DOHH2 (cell line): ENCODE results near the gene NRSN2.

Source experiments
- H3F3A ChIP-seq: fragments of 200-600 bp; sonication (generic), shearing (Covaris generic); 2 replicates; pipeline ENCODE4 v1.6.0; 2016; ENCODE audit warnings: antibody characterized with exemption, mild to moderate bottlenecking; ENCODE audit not compliant: control insufficient read depth, insufficient read depth
- H3K27ac ChIP-seq: fragments of 200-600 bp; sonication (generic); 2 replicates; pipeline ENCODE4 v1.5.1; 2014; ENCODE audit warnings: low read depth, mild to moderate bottlenecking, low read length, moderate library complexity
- H3K27me3 ChIP-seq: fragments of 200-600 bp; sonication (generic); 2 replicates; pipeline ENCODE4 v1.6.1; 2014; ENCODE audit warnings: mild to moderate bottlenecking, low read length, mixed read lengths; ENCODE audit not compliant: control insufficient read depth
- H3K36me3 ChIP-seq: fragments of 200-600 bp; sonication (generic); 2 replicates; pipeline ENCODE4 v1.6.1; 2014; ENCODE audit warnings: mild to moderate bottlenecking, low read length, moderate library complexity, mixed read lengths; ENCODE audit not compliant: control insufficient read depth
- H3K4me1 ChIP-seq: fragments of 200-600 bp; sonication (generic); 2 replicates; pipeline ENCODE4 v1.6.1; 2014; ENCODE audit warnings: mild to moderate bottlenecking, low read length, mixed read lengths; ENCODE audit not compliant: control insufficient read depth
- H3K4me2 ChIP-seq: fragments of 200-600 bp; sonication (generic); 2 replicates; pipeline ENCODE4 v1.6.0; 2014; ENCODE audit warnings: mild to moderate bottlenecking, low read length, moderate library complexity
- H3K4me3 ChIP-seq: fragments of 200-600 bp; sonication (generic); 2 replicates; pipeline ENCODE4 v1.5.1; 2014; ENCODE audit warnings: mild to moderate bottlenecking, low read length, mixed read lengths
- H3K79me2 ChIP-seq: fragments of 200-600 bp; sonication (generic); 2 replicates; pipeline ENCODE4 v1.6.1; 2014; ENCODE audit warnings: mild to moderate bottlenecking, low read length, mixed read lengths; ENCODE audit not compliant: control insufficient read depth
- H3K9me2 ChIP-seq: fragments of 200-600 bp; sonication (generic); replicated peaks from 2 replicates; pipeline ENCODE4 v1.6.1; 2014; ENCODE audit warnings: mild to moderate bottlenecking, low read length, mixed read lengths; ENCODE audit not compliant: control insufficient read depth
- H3K9me3 ChIP-seq: fragments of 200-600 bp; sonication (generic); 2 replicates; pipeline ENCODE4 v1.6.1; 2014; ENCODE audit warnings: antibody characterized with exemption, low read length, mixed read lengths; ENCODE audit not compliant: control insufficient read depth, insufficient read depth
- H4K20me1 ChIP-seq: fragments of 200-600 bp; sonication (generic); 2 replicates; pipeline ENCODE4 v1.6.0; 2014; ENCODE audit warnings: low read depth, mild to moderate bottlenecking, antibody characterized with exemption, low read length, moderate library complexity; ENCODE audit not compliant: control insufficient read depth, insufficient read depth
- EZH2phosphoT487 ChIP-seq: fragments of 200-600 bp; sonication (generic); IDR thresholded peaks from 2 replicates; pipeline ENCODE4 v1.6.1; 2017; ENCODE audit warnings: borderline replicate concordance, mild to moderate bottlenecking, antibody characterized with exemption, low read length, moderate library complexity, mixed read lengths
- TF ChIP-seq, protein P1 (sequence below): fragments of 200-600 bp; sonication (generic); IDR thresholded peaks from one replicate; pipeline ENCODE4 v1.5.1; 2014; ENCODE audit warnings: antibody characterized with exemption, mild to moderate bottlenecking, low read depth, low read length; ENCODE audit not compliant: poor library complexity, severe bottlenecking

The NRSN2 gene

DNA sequence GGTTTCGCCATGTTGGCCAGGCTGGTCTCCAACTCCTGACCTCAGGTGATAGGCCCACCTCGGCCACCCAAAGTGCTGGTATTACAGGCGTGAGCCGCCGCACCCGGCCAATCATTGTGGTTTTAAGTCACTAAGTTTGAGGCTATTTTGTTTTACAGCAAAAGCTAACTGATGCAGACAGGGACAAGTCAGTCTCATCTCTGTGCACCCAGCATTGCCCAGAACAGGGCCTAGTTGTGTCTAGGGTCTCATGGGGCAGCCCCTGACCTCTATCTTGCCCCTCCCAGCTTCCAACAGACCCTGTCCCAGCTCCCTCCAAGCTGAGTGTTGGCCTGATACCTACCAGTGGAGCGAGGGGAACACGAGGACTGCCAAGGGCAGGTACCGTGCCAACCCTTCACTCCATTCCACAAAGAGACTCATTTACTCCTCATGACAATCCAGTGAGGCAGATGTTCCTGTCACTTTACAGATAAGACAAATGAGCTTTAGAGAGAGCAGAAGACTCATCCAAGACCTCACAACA lies 52.3 kb downstream of the NRSN2 start:
- H3K27me3 ChIP-seq, result no peaks in the 10 kb centered on the region
- H3K9me2 ChIP-seq, result no peaks in the 10 kb centered on the region
- no peak for TF ChIP-seq EZH2phosphoT487
- TF ChIP-seq, protein P1, sequence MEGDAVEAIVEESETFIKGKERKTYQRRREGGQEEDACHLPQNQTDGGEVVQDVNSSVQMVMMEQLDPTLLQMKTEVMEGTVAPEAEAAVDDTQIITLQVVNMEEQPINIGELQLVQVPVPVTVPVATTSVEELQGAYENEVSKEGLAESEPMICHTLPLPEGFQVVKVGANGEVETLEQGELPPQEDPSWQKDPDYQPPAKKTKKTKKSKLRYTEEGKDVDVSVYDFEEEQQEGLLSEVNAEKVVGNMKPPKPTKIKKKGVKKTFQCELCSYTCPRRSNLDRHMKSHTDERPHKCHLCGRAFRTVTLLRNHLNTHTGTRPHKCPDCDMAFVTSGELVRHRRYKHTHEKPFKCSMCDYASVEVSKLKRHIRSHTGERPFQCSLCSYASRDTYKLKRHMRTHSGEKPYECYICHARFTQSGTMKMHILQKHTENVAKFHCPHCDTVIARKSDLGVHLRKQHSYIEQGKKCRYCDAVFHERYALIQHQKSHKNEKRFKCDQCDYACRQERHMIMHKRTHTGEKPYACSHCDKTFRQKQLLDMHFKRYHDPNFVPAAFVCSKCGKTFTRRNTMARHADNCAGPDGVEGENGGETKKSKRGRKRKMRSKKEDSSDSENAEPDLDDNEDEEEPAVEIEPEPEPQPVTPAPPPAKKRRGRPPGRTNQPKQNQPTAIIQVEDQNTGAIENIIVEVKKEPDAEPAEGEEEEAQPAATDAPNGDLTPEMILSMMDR, result no peak
- no peaks in the 10 kb centered on the region for H4K20me1 ChIP-seq
- H3K9me3 ChIP-seq, result no peaks in the 10 kb centered on the region
- H3K4me2 ChIP-seq, result no peak overlapping the region
- H3F3A ChIP-seq, result no peaks in the 10 kb centered on the region
- no peaks in the 10 kb centered on the region for H3K79me2 ChIP-seq
- peaks cover 36% of the 10 kb centered on the region for H3K36me3 ChIP-seq
- no peak overlapping the region for H3K4me3 ChIP-seq
- H3K4me1 ChIP-seq, result peaks cover 21% of the 10 kb centered on the region
- no peak overlapping the region for H3K27ac ChIP-seq

DNA sequence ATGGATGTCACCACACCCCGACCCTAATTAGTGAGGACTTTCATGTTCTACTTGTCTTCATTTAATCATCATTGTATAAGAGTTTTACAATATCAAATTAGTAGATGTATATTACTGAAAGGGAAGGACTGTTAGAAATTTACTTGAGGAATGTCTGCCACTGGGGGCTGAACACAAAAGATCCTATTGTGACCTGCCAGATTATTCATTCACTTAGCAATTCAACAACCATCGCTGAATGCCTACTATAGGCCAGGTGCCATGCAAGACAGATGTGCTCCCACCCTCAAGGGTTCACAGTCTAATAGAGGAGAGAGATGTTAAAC lies 53.2 kb downstream of the NRSN2 start:
- Histone ChIP-seq H3K79me2 (no peaks in the 10 kb centered on the region), H3K27ac (no peak overlapping the region), H4K20me1 (no peaks in the 10 kb centered on the region), H3K4me3 (no peak overlapping the region), H3K27me3 (no peaks in the 10 kb centered on the region), H3K9me2 (no peaks in the 10 kb centered on the region), H3K4me1 (peaks cover 21% of the 10 kb centered on the region), H3F3A (no peaks in the 10 kb centered on the region), H3K9me3 (no peaks in the 10 kb centered on the region), H3K36me3 (peaks cover 28% of the 10 kb centered on the region), H3K4me2 (no peak overlapping the region)
- TF ChIP-seq, protein P1, result no peak
- no peak for TF ChIP-seq EZH2phosphoT487

DNA sequence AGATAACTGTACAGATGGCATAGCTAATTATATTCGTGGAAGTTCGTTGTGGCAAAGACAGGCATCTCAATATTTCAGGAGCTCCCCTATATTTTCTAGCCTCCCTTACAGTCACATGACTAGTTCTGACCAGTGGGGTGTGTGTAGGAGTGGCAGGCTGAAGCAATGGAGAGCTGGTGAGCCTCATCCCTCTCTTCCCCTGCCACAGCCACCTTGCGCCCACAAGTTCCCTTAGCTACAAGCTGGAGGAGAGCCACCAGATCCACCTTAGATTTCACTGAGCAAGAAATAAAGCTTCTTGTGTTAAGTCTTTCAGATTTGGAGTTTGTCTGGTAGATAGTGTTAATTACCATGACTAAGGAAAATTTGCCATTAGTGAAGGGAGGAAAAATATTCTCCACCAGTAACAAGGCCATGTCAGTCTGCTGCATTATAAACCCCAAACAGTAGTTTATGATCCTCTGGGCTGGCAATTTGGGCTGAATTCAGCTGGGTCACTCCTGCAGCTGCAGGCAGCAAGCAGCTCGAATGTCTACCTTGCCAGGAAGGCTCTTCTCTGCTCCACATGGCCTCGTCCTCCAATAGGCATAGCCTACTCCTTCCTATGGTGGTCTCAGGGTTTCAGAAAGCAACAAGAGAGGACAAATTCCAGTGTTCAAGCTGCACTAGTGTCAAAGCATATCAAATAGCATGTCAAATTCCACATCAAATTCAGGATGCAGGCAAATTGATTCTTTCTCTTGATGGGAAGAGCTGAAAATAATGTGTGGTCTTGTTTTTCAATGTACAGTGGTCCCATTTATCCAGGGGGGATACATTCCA lies 53.8 kb downstream of the NRSN2 start:
- H3K4me2 ChIP-seq, result no peak overlapping the region
- H3K27ac ChIP-seq, result no peak overlapping the region
- no peaks in the 10 kb centered on the region for H3K9me2 ChIP-seq
- H3K27me3 ChIP-seq, result no peaks in the 10 kb centered on the region
- H3K36me3 ChIP-seq, result peaks cover 23% of the 10 kb centered on the region
- peaks cover 21% of the 10 kb centered on the region for H3K4me1 ChIP-seq
- no peaks in the 10 kb centered on the region for H3K79me2 ChIP-seq
- TF ChIP-seq, protein P1, result no peak
- no peak for TF ChIP-seq EZH2phosphoT487
- H3F3A ChIP-seq, result no peaks in the 10 kb centered on the region
- H3K4me3 ChIP-seq, result no peak overlapping the region
- H4K20me1 ChIP-seq, result no peaks in the 10 kb centered on the region
- no peaks in the 10 kb centered on the region for H3K9me3 ChIP-seq
